ELR (cell line): Measurements from ENCODE around the gene ITGB5.
"Not testable (repeated sequence)": the region's sequence is repeated elsewhere in the genome, so short reads cannot be mapped to it uniquely, and the experiment has no call there.

ENCODE experiments used
- DNase-seq: peaks from one replicate; pipeline ENCODE4 v3.0.0-alpha.2; 2015; ENCODE audit warnings: low read depth

ITGB5 gene

DNA sequence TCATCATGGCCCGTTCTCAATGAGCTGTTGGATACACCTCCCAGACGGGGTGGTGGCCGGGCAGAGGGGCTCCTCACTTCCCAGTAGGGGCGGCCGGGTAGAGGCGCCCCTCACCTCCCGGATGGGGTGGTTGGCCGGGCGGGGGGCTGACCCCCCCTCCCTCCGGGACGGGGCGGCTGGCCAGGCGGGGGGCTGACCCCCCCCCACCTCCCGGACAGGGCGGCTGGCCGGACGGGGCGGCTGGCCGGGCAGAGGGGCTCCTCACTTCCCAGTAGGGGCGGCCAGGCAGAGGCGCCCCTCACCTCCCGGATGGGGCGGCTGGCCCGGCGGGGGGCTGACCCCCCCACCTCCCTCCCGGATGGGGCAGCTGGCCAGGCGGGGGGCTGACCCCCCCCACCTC lies 137.3 kb downstream of the ITGB5 start:
- not testable (repeated sequence) for DNase-seq

DNA sequence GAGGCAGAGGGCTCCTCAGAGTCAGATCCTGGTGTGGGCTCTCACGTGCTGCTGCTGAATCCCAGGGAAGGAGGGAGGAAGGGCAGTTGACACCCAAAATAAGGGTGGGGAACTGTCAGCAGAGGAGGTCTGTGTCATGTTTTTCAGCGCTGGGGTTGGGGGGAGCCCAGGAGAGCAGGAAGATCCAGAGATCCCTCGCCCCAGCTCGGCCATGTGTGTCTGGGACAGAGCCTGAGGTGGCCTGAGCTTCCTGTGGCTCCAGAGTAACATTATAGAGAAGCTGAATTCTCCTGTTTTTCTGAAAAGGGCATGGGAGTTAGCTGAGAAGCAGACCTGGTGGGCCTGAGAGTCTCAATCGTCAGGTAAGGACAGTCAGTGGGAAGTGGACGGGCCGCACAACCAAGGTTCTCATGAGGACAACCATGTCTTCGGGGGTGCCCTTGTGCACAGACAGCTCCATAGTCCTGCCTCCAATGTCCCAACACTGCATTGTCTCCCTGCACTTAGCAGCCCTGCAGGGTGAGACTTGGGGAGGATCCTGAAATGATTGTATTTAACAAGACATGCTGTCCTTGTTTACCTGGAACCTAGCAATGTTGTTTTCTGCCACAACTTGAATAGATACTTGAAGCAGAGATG lies 138.5 kb downstream of the ITGB5 start:
- DNase-seq = no peak

GRCh38 chr3:124747111-124747981 lies 139.8 kb downstream of the ITGB5 start:
- DNase-seq = no peak

GRCh38 chr3:124745756-124746155 lies 141.4 kb downstream of the ITGB5 start:
- DNase-seq = no peak

- DNase-seq = no peak
These were observed 146.1 kb downstream of the ITGB5 start for GRCh38 chr3:124741027-124741426.

DNA sequence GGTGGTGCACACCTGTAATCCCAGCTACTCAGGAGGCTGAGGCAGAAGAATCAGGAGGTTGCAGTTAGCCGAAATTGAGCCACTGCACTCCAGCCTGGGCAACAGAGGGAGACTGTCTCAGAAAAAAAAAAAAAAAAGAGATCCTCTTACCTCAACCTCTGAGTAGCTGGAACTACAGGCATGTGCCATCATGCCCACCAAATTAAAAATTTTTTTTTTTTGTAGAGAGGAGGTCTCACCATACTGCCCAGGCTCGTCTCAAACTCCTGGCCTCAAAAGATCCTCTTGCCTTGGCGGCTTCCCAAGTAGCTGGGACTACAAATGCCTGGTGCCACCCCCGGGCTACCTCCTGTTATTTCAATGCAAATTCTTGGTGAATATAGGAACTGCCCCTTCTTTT lies 155.4 kb downstream of the ITGB5 start:
- no peak for DNase-seq

DNA sequence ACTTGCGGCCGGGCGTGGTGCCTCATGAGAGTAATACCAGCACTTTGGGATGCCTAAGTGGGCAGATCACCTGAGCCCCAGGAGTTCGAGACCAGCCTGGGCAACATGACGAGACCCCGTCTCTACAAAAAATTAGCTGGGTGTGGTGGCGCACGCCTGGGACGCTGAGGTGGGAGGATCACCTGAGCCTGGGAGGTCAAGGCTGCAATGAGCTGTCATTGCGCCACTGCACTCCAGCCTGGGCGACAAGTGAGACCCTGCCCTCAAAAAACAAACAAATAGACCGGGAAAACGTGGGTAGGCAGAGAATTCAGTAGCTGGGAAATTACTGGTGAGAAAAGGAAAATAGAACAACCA lies 156.2 kb downstream of the ITGB5 start:
- no peak for DNase-seq

DNA sequence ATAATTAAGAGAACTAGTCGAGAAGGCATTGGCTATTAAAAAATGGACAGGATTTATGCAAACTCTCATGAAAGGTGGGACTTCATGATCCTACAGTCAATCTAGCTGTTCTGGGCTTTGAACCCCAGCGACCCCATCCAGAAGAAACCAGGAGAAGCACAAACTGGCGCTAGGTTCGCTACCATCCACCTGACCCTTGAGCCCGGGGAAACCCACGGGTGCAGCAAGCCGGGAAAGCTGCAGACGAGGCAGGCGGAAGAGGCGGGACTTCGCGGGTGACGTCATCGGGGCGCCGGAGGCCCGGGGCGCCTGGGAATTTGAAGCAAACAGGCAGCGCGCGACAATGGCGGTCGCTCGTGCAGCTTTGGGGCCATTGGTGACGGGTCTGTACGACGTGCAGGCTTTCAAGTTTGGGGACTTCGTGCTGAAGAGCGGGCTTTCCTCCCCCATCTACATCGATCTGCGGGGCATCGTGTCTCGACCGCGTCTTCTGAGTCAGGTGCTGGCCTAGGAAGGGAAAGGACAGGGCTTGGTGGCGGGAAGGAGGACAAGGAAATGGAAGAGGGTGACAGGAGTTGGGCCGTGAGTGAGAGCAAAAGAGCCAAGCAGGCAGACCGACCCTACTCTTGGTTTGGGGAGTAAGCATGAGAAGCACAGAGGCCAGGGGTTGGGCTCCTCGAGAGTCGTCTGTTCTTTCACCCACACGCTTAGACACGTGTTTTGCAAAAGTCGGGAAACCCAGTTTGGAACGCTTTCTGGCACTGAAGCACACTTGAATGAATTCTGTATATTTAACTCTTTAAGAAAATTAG lies 156.8 kb downstream of the ITGB5 start, which contains the start of gene UMPS:
UMPS (plus strand) TSS at position 324 of the 812 bp plus-strand sequence; CDS start at position 344, 20 bp downstream.
- peak; percentile 86 for DNase-seq

GRCh38 chr3:124722589-124722988 lies 164.6 kb downstream of the ITGB5 start:
- DNase-seq = no peak

DNA sequence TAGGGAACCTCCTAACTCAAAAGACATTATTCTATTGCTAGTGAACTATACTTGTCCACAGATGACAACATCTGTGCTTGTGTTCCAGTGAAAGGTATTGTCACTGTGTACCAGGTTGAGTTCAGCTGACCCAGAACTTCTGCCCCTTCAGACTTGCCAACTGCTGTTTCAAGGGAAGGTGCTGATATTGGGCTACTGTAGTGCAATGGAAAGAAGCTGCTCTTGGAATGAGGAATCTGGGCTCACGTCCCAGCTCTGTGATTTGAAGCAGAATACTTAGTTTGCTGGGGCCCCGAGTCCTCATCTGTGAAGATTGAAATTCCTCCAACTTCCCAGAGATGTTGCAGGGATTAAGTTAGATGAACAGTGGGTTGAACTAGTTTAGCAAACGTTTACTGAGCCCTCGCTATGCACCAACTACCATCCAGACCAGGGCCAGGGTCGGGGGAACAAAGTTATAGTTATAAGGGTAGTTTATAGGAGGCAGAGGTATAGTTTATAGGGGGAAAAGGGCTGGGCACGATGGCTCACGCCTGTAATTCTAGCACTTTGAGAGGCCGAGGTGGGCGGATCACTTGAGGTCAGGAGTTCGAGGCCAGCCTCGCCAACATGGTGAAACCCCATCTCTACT lies 172.8 kb downstream of the ITGB5 start:
- no peak for DNase-seq
